Right lobe of liver (tissue), 6 donors: ENCODE measurements around the gene RBFOX2. TPM values are rescaled to one million over a fixed set of nuclear protein-coding genes. Genes with fewer than 3 reads are reported as not detected.
A peak's percentile ranks its signal among the peaks of the same experiment; 100 is the strongest.

Source experiments
- ATAC-seq, 4 donors: fragments of 200-7000 bp; cut with Tn5 transposase; one replicate each; pipeline ENCODE4 v1.9.1; 2020; ENCODE audit warnings: mild to moderate bottlenecking in 4 of 4, moderate library complexity in 4 of 4
- DNase-seq, 3 donors: peaks; one replicate each; pipeline ENCODE4 v3.0.0-alpha.2; 2020
- H3K27ac ChIP-seq, 3 donors: fragments of 200-600 bp; one replicate each; pipeline ENCODE4 v1.8.0; 2022
- H3K27me3 ChIP-seq, 2 donors: fragments of 200-600 bp; one replicate each; pipeline ENCODE4 v1.8.0; 2022
- H3K36me3 ChIP-seq, 4 donors: fragments of 200-600 bp; sonication (generic) in 1 of 4; one replicate each; pipeline versions ENCODE4 v1.5.1 to v1.8.0; 2017 to 2022; ENCODE audit warnings: control low read depth in 1 of 4
- H3K4me1 ChIP-seq, 4 donors: fragments of 200-600 bp; sonication (generic) in 1 of 4; one replicate each; pipeline versions ENCODE4 v1.5.1 to v1.8.0; 2017 to 2022; ENCODE audit warnings: control low read depth in 1 of 4
- H3K4me3 ChIP-seq, 3 donors: fragments of 200-600 bp; one replicate each; pipeline ENCODE4 v1.8.0; 2022
- H3K9me3 ChIP-seq, 4 donors: fragments of 200-600 bp; sonication (generic) in 1 of 4; one replicate each; pipeline versions ENCODE4 v1.5.1 to v1.8.0; 2017 to 2022; ENCODE audit warnings: control low read depth in 1 of 4
- CTCF ChIP-seq, 4 donors: fragments of 200-600 bp in 3 of 4; fragments of 450-650 bp in 1 of 4; IDR thresholded peaks; one replicate each; pipeline versions ENCODE4 v1.5.1 to v1.8.0; 2016 to 2022; ENCODE audit warnings: antibody characterized with exemption in 4 of 4, mild to moderate bottlenecking in 2 of 4
- POLR2A ChIP-seq: fragments of 450-650 bp; IDR thresholded peaks from one replicate; pipeline ENCODE4 v1.6.1; 2017; ENCODE audit warnings: antibody characterized with exemption, mild to moderate bottlenecking
- WGBS: methylation state at CpG from one replicate; pipeline ENCODE4 v1.1.6; 2018; ENCODE audit warnings: low coverage, low lambda C conversion rate; ENCODE audit not compliant: insufficient coverage; ENCODE audit errors: missing lambda C conversion rate; 5-methylcytosine and 5-hydroxymethylcytosine counted together
- intact Hi-C, 2 donors: fragments of 100-400 bp; cut with DNase I; formaldehyde crosslinking; loops; one replicate each; pipeline versions ENCODE4 v1.11.2 to v1.14.1; 2022
- total RNA-seq, 6 experiments: library from RNA; depleted of rRNA in 2 of 6; stranded (reverse); fragments of >200 nt in 2 of 6; fragmentation: NEBNext Ultra II Directional in 3 of 6; extraction: Animal tissue kit (Norgen Biotek cat#: 25700) in 3 of 6; gene quantifications; one replicate each; pipeline versions ENCODE4 v1.1.0 to v1.2.4, GENCODE V29; 2016 to 2023
- donor health status: DM: no; HTN: yes; CAD: no.
- donor health status: DM: no; HTN: no; CAD: no.
- donor health status: DM: no; HTN: no; CAD: no.
- donor health status: DM: no; HTN: yes; CAD: no.
- donor health status: DM: no; HTN: yes; CAD: no.

The RBFOX2 gene
- total RNA-seq, 6 experiments from 2014 or later = 23.9 to 36.5 (median 29.5) TPM

GRCh38 chr22:36036167-36036624 is 7.6 kb upstream of the RBFOX2 start:
- WGBS = 7% methylated on average over 6 of the region's 6 CpGs
- TF ChIP-seq POLR2A (no peak), CTCF (IDR thresholded peaks at IDR 0.05) (no peak)
- peak; percentile 67 to 82 (median 73) for ATAC-seq

GRCh38 chr22:36032611-36033010 is 4.0 kb upstream of the RBFOX2 start:
- DNase-seq = no peak
- intact Hi-C loops = no loop called here
- TF ChIP-seq CTCF (IDR thresholded peaks at IDR 0.05) (no peak), POLR2A (no peak)
- no peaks in the 10 kb centered on the region for H3K9me3 ChIP-seq
- peaks cover 0 to 54% (median 8%) of the 10 kb centered on the region in 4 donors for H3K4me1 ChIP-seq
- ATAC-seq = no peak
- H3K27me3 ChIP-seq = no peaks in the 10 kb centered on the region
- no peak overlapping the region for H3K4me3 ChIP-seq
- no peaks in the 10 kb centered on the region for H3K36me3 ChIP-seq
- WGBS = 65% methylated on average over 4 of the region's 6 CpGs
- H3K27ac ChIP-seq = no peak overlapping the region

More at GRCh38 chr22:36036167-36036624, 7.6 kb upstream of the RBFOX2 start:
- Histone ChIP-seq H3K27me3 (no peaks in the 10 kb centered on the region), H3K4me1 (peaks cover 0 to 38% (median 8%) of the 10 kb centered on the region in 4 donors), H3K27ac (peak overlapping the region; percentile 12 to 60 (median 34)), H3K4me3 (no peak overlapping the region), H3K9me3 (no peaks in the 10 kb centered on the region), H3K36me3 (no peaks in the 10 kb centered on the region)
- no peak for DNase-seq
- intact Hi-C loops = no loop called here

- Histone ChIP-seq H3K4me3 (peak overlapping the region; percentile 44 to 77 (median 74)), H3K9me3 (no peaks in the 10 kb centered on the region), H3K27ac (peak overlapping the region; percentile 40 to 64 (median 55)), H3K27me3 (no peaks in the 10 kb centered on the region), H3K4me1 (peaks cover 0 to 34% (median 0%) of the 10 kb centered on the region in 4 donors), H3K36me3 (no peaks in the 10 kb centered on the region)
- 28% methylated on average over 7 of the region's 7 CpGs for WGBS
- TF ChIP-seq CTCF (IDR thresholded peaks at IDR 0.05) (no peak), POLR2A (no peak)
- DNase-seq (no peak), ATAC-seq (no peak)
- intact Hi-C loops = no loop called here
These were observed 757 bp upstream of the RBFOX2 start for GRCh38 chr22:36029406-36029755.

GRCh38 chr22:36027935-36028645 is 534 bp downstream of the RBFOX2 start:
- DNase-seq (peak in 2 of 3 donors; percentile 59 to 62), ATAC-seq (peak in 3 of 4 donors; percentile 0 to 17 (median 7))
- H3K27ac ChIP-seq = peak overlapping the region; percentile 54 to 80 (median 56)
- H3K36me3 ChIP-seq = no peaks in the 10 kb centered on the region
- 0% methylated on average over 15 of the region's 87 CpGs for whole genome bisulfite sequencing
- H3K4me3 ChIP-seq = peak overlapping the region; percentile 54 to 77 (median 74)
- no peaks in the 10 kb centered on the region for H3K9me3 ChIP-seq
- intact Hi-C loops = no loop called here
- H3K27me3 ChIP-seq = no peaks in the 10 kb centered on the region
- TF ChIP-seq POLR2A (no peak), CTCF (IDR thresholded peaks at IDR 0.05) (no peak)
- H3K4me1 ChIP-seq = peaks cover 0 to 40% (median under 1%) of the 10 kb centered on the region in 4 donors
